ENCODE data around the gene ATP2B3. TPM values are rescaled to one million over a fixed set of nuclear protein-coding genes. Genes with fewer than 3 reads are reported as not detected.

Gene ATP2B3
- total and polyA plus RNA-seq, 2 experiments from 2014 or later = 0.17 TPM; not detected in 1

GRCh38 chrX:153539979-153540358 is 22.5 kb downstream of the ATP2B3 start (continued):
- TF ChIP-seq ZNF462 (CRISPR knock-in tag; IDR thresholded peaks at IDR 0.05) = no peak
- TF ChIP-seq NANOG (IDR thresholded peaks at IDR 0.05; ENCODE audit: borderline replicate concordance) = no peak

GRCh38 chrX:153544727-153545126 is 27.3 kb downstream of the ATP2B3 start:
- no peaks in the 10 kb centered on the region for H3K36me3 Mint-ChIP-seq (ENCODE audit: low read depth)
- Histone ChIP-seq H3K27me3 (ENCODE audit: insufficient read depth) (no peaks in the 10 kb centered on the region), H4K20me1 (replicated peaks; ENCODE audit: insufficient read depth) (no peaks in the 10 kb centered on the region), H3K79me2 (replicated peaks; ENCODE audit: insufficient read depth) (no peaks in the 10 kb centered on the region), H3K4me2 (no peak overlapping the region), H3K9me2 (ENCODE audit: insufficient read depth) (no peaks in the 10 kb centered on the region), H3K4me3 (no peak overlapping the region), H3K4me1 (ENCODE audit: insufficient read depth) (no peaks in the 10 kb centered on the region), H2AFZ (no peak overlapping the region), H3K27ac (ENCODE audit: low read depth) (no peak overlapping the region), H3K36me3 (ENCODE audit: insufficient read depth) (no peaks in the 10 kb centered on the region), H3F3A (replicated peaks; ENCODE audit: low read depth) (no peaks in the 10 kb centered on the region)
- no peaks in the 10 kb centered on the region for H3K9me3 Mint-ChIP-seq
- H3K27me3 Mint-ChIP-seq (ENCODE audit: insufficient read depth, low read depth, poor library complexity) = peaks cover 2% of the 10 kb centered on the region
- H3K4me3 Mint-ChIP-seq = no peak overlapping the region
- TF ChIP-seq JUNB (IDR thresholded peaks at IDR 0.05; ENCODE audit: unreplicated experiment) = no peak
- no peak for TF ChIP-seq POLR2AphosphoS5 (IDR thresholded peaks at IDR 0.05; ENCODE audit: low read depth)
- no peak for TF ChIP-seq STAT1 (IDR thresholded peaks at IDR 0.05; ENCODE audit: unreplicated experiment)
- no peak for TF ChIP-seq ETS1 (IDR thresholded peaks at IDR 0.05)
- TF ChIP-seq CREB1 (CRISPR knock-in tag; IDR thresholded peaks at IDR 0.05; ENCODE audit: low read depth) = no peak
- TF ChIP-seq NANOG (IDR thresholded peaks at IDR 0.05; ENCODE audit: borderline replicate concordance) = no peak
- H3K4me1 Mint-ChIP-seq = no peaks in the 10 kb centered on the region
- ATAC-seq = no peak
- DNase-seq (ENCODE audit: low spot score) = no peak
- no peak overlapping the region for H3K27ac Mint-ChIP-seq

All from GM23338 (cell line).